ENCODE data around the gene PDE1A. TPM values are rescaled to one million over a fixed set of nuclear protein-coding genes. Genes with fewer than 3 reads are reported as not detected.
A peak's percentile ranks its signal among the peaks of the same experiment; 100 is the strongest.

The PDE1A gene
- polyA plus RNA-seq, 1 of the 3 experiments (the other 2 are of a cell fraction), result 0.08 TPM

- H3K9me2 ChIP-seq, result no peaks in the 10 kb centered on the region
- 60% methylated on average over 1 of the region's 1 CpG for WGBS (ENCODE audit: low lambda C conversion rate)
- ChIA-PET POLR2A (no interaction called here), CTCF (interaction anchor here (1.0 kb wide), 1 partner anchor 15 kb away, joined by 3 read pairs; no protein-coding TSS in a partner anchor)
- H3K9ac ChIP-seq, result no peak overlapping the region
- no peaks in the 10 kb centered on the region for H4K20me1 ChIP-seq (ENCODE audit: insufficient read depth)
- TF ChIP-seq SMC3 (IDR thresholded peaks at IDR 0.05; ENCODE audit: low read depth, low read length), result no peak
- no peak for TF ChIP-seq REST (IDR thresholded peaks at IDR 0.05; ENCODE audit: low read depth, low read length)
- no peak for TF ChIP-seq FOXM1 (IDR thresholded peaks at IDR 0.05; ENCODE audit: low read depth)
- no peak for TF ChIP-seq IRF3 (IDR thresholded peaks at IDR 0.05; ENCODE audit: low read depth, low read length)
- TF ChIP-seq JUND (IDR thresholded peaks at IDR 0.05), result no peak
- TF ChIP-seq PBX3 (IDR thresholded peaks at IDR 0.05), result no peak
- no peak for TF ChIP-seq RCOR1 (IDR thresholded peaks at IDR 0.05; ENCODE audit: low read length)
- H3K4me2 ChIP-seq, result no peak overlapping the region
- peak overlapping the region in 1 of 2 experiments; percentile 34; a peak in 1 of 4 replicates for H3K27ac ChIP-seq (ENCODE audit: low read depth in 2 of 2, low read length in 1 of 2)
- no peaks in the 10 kb centered on the region for H3K79me2 ChIP-seq (ENCODE audit: insufficient read depth)
- H2AFZ ChIP-seq (ENCODE audit: low read depth), result peak overlapping the region; percentile 48
- H3K4me1 ChIP-seq (ENCODE audit: control insufficient read depth in 1 of 2, insufficient read depth in 2 of 2, low read depth in 1 of 2, low read length in 1 of 2), result peaks cover 7 to 11% of the 10 kb centered on the region in 2 experiments; a peak in 3 of 4 replicates
- no peaks in the 10 kb centered on the region for H3F3A ChIP-seq (replicated peaks; ENCODE audit: insufficient read depth)
- H3K36me3 ChIP-seq (replicated peaks in 1 of 2; ENCODE audit: control insufficient read depth in 1 of 2, insufficient read depth in 2 of 2, low read length in 1 of 2), result no peaks in the 10 kb centered on the region
- H3K9me3 ChIP-seq, result no peaks in the 10 kb centered on the region
- peak; percentile 15 for DNase-seq
- no peaks in the 10 kb centered on the region for H3K27me3 ChIP-seq (ENCODE audit: insufficient read depth)
- no peak overlapping the region for H3K4me3 ChIP-seq (ENCODE audit: low read depth in 2 of 2, low read length in 1 of 2)
Measured at GRCh38 chr2:182144776-182145165, 282.1 kb downstream of the PDE1A start.

GRCh38 chr2:182144041-182144775 is 282.6 kb downstream of the PDE1A start:
- Histone ChIP-seq H4K20me1 (ENCODE audit: insufficient read depth) (no peaks in the 10 kb centered on the region), H3K4me3 (ENCODE audit: low read depth in 2 of 2, low read length in 1 of 2) (no peak overlapping the region), H3K9ac (no peak overlapping the region), H3F3A (replicated peaks; ENCODE audit: insufficient read depth) (no peaks in the 10 kb centered on the region), H3K27me3 (ENCODE audit: insufficient read depth) (no peaks in the 10 kb centered on the region), H3K9me2 (no peaks in the 10 kb centered on the region), H3K4me2 (no peak overlapping the region), H3K36me3 (replicated peaks in 1 of 2; ENCODE audit: control insufficient read depth in 1 of 2, insufficient read depth in 2 of 2, low read length in 1 of 2) (no peaks in the 10 kb centered on the region), H3K79me2 (ENCODE audit: insufficient read depth) (no peaks in the 10 kb centered on the region), H3K9me3 (no peaks in the 10 kb centered on the region), H2AFZ (ENCODE audit: low read depth) (peak overlapping the region; percentile 48; the same call in 1 of the 2 replicates), H3K4me1 (ENCODE audit: control insufficient read depth in 1 of 2, insufficient read depth in 2 of 2, low read depth in 1 of 2, low read length in 1 of 2) (peaks cover 7 to 11% of the 10 kb centered on the region in 2 experiments; a peak in 3 of 4 replicates), H3K27ac (ENCODE audit: low read depth in 2 of 2, low read length in 1 of 2) (no peak overlapping the region; a peak in 1 of 4 replicates)
- no peak for TF ChIP-seq RAD21 (IDR thresholded peaks at IDR 0.05; ENCODE audit: low read length)
- CTCF ChIA-PET, result interaction anchor here (1.0 kb wide), 1 partner anchor 15 kb away, joined by 3 read pairs; no protein-coding TSS in a partner anchor
- no peak for DNase-seq
- POLR2A ChIA-PET, result no interaction called here
- WGBS (ENCODE audit: low lambda C conversion rate), result 64% methylated on average over 7 of the region's 7 CpGs

All from SK-N-SH (cell line).